Esophagus squamous epithelium (tissue), 4 donors: ENCODE data around the gene RPLP2.

Source experiments
- POLR2A ChIP-seq, 4 donors: fragments of 450-650 bp; IDR thresholded peaks; one replicate each; pipeline ENCODE4 v1.6.1; 2017; ENCODE audit warnings: antibody characterized with exemption in 4 of 4, mild to moderate bottlenecking in 4 of 4, moderate library complexity in 3 of 4
- TF ChIP-seq, protein P1 (sequence below), 6 experiments: fragments of 450-650 bp in 4 of 6; fragments of 200-600 bp in 2 of 6; sonication (generic) in 2 of 6; IDR thresholded peaks; one replicate each; pipeline ENCODE4 v1.5.1; 2016 to 2019; ENCODE audit warnings: antibody characterized with exemption in 6 of 6, mild to moderate bottlenecking in 4 of 6, moderate library complexity in 4 of 6

DNA sequence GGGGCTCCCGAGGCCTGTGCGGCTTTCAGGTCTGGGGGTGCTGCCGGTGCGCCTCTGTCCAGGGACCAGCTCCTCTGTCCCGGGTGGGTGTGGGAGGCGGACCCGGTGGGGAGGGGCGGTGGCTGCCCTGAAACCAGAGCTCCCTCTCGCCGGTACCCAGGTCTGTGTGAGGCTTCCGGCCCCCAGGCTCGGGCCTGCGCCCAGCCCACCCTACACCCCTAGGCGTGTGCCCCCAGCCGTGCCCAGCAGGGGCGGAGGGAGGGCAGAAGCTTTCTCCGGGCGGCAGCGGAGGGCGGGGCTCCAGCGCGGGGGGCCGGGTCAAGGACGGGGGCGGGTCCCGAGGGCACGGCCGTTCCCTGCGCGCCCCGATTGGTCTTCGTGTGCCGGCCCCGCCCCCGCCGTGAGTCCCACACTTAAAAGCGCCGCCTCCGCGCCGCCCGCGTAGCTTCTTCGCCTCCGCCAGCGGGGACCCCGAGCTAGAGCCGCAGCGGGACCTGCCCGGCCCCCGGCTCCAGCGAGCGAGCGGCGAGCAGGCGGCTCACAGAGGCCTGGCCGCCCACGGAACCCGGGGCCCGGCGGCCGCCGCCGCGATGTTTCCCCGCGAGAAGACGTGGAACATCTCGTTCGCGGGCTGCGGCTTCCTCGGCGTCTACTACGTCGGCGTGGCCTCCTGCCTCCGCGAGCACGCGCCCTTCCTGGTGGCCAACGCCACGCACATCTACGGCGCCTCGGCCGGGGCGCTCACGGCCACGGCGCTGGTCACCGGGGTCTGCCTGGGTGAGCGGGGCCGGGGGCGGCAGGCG lies 9.6 kb downstream of the RPLP2 start:
- peak in 2 of 4 donors; percentile 91 to 95 for TF ChIP-seq POLR2A (IDR thresholded peaks at IDR 0.05)
- TF ChIP-seq, protein P1, sequence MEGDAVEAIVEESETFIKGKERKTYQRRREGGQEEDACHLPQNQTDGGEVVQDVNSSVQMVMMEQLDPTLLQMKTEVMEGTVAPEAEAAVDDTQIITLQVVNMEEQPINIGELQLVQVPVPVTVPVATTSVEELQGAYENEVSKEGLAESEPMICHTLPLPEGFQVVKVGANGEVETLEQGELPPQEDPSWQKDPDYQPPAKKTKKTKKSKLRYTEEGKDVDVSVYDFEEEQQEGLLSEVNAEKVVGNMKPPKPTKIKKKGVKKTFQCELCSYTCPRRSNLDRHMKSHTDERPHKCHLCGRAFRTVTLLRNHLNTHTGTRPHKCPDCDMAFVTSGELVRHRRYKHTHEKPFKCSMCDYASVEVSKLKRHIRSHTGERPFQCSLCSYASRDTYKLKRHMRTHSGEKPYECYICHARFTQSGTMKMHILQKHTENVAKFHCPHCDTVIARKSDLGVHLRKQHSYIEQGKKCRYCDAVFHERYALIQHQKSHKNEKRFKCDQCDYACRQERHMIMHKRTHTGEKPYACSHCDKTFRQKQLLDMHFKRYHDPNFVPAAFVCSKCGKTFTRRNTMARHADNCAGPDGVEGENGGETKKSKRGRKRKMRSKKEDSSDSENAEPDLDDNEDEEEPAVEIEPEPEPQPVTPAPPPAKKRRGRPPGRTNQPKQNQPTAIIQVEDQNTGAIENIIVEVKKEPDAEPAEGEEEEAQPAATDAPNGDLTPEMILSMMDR (IDR thresholded peaks at IDR 0.05) = peak in 4 of 6 experiments; percentile 3 to 37 (median 18)
